K562 (cell line): ENCODE results near the gene TECPR2. TPM values are rescaled to one million over a fixed set of nuclear protein-coding genes. Genes with fewer than 3 reads are reported as not detected.

ENCODE experiments used
- ASH1L ChIP-seq: fragments of 450-650 bp; IDR thresholded peaks from 2 replicates; pipeline ENCODE4 v1.6.1; 2018; ENCODE audit warnings: borderline replicate concordance, mild to moderate bottlenecking, low read depth; ENCODE audit not compliant: partially characterized antibody
- CEBPG ChIP-seq, 3 experiments: fragments of 200-800 bp in 1 of 3; sonication (Bioruptor generic) in 1 of 3; sonication (generic) in 1 of 3; formaldehyde crosslinking in 1 of 3; IDR thresholded peaks in 2 of 3; conservative IDR thresholded peaks in 1 of 3; 2 replicates each; pipeline versions ENCODE4 v1.6.1 to v1.8.0; 2016 to 2022; ENCODE audit warnings: missing compliant biosample characterization in 2 of 3, missing genetic modification characterization in 2 of 3, mild to moderate bottlenecking in 1 of 3, missing genetic modification reagents in 1 of 3
- COPS2 ChIP-seq: fragments of 450-650 bp; conservative IDR thresholded peaks from 2 replicates; pipeline ENCODE4 v1.6.1; 2016; ENCODE audit warnings: mild to moderate bottlenecking, moderate library complexity
- HNRNPLL ChIP-seq: fragments of 200-400 bp; formaldehyde crosslinking; IDR thresholded peaks from 2 replicates; pipeline ENCODE4 v1.6.1; 2017; ENCODE audit warnings: low read length, low read depth, mild to moderate bottlenecking; ENCODE audit not compliant: poor library complexity, severe bottlenecking
- MTA2 ChIP-seq: fragments of 450-650 bp; IDR thresholded peaks from 2 replicates; pipeline ENCODE4 v1.6.1; 2016; ENCODE audit warnings: low read depth
- NFIC ChIP-seq: fragments of 450-650 bp; IDR thresholded peaks from 2 replicates; pipeline ENCODE4 v1.6.1; 2017; ENCODE audit warnings: mild to moderate bottlenecking, inconsistent platforms
- NFRKB ChIP-seq: fragments of 450-650 bp; IDR thresholded peaks from 2 replicates; pipeline ENCODE4 v1.6.1; 2016; ENCODE audit warnings: low read depth
- PHB2 ChIP-seq: fragments of 450-650 bp; IDR thresholded peaks from 2 replicates; pipeline ENCODE4 v1.6.1; 2017; ENCODE audit warnings: low read depth
- TAF9B ChIP-seq: fragments of 450-650 bp; IDR thresholded peaks from 2 replicates; pipeline ENCODE4 v1.6.1; 2018; ENCODE audit warnings: mild to moderate bottlenecking; ENCODE audit not compliant: partially characterized antibody
- THRAP3 ChIP-seq: fragments of 450-650 bp; IDR thresholded peaks from 2 replicates; pipeline ENCODE4 v1.6.1; 2016; ENCODE audit warnings: mild to moderate bottlenecking, inconsistent platforms, borderline replicate concordance
- ZSCAN29 ChIP-seq: fragments of 450-650 bp; IDR thresholded peaks from 2 replicates; pipeline ENCODE4 v1.6.1; 2017
- ZZZ3 ChIP-seq: fragments of 450-650 bp; IDR thresholded peaks from 2 replicates; pipeline ENCODE4 v1.6.1; 2016; ENCODE audit warnings: antibody characterized with exemption, mild to moderate bottlenecking, moderate library complexity
- polyA plus RNA-seq, 8 experiments: library from polyadenylated mRNA; depleted of rRNA in 4 of 8; stranded (reverse) in 5 of 8; unstranded in 3 of 8; fragments of >200 nt; fragmentation: Nextera tagmentation in 2 of 8; fragmentation: Illumina TruSeq in 1 of 8; extraction: Ambion mirVana in 2 of 8; extraction: Trizol in 1 of 8; gene quantifications; 2 replicates each; pipeline versions ENCODE4 v1.2.1 to v1.2.3, GENCODE V29; 2011 to 2014; ENCODE audit warnings: inconsistent platforms in 1 of 8, missing spikeins in 1 of 8
- total RNA-seq, 7 experiments: library from RNA; depleted of rRNA in 6 of 7; stranded (reverse); fragments of >200 nt in 6 of 7; fragmentation: Illumina TruSeq in 2 of 7; extraction: Trizol in 2 of 7; gene quantifications; 2 replicates each; pipeline versions ENCODE4 v1.2.1 to v1.2.3, GENCODE V29; 2011 to 2021; ENCODE audit warnings: low replicate concordance in 1 of 7
- TF ChIP-seq, protein P1 (sequence below): fragments of 450-650 bp; IDR thresholded peaks from 2 replicates; pipeline ENCODE4 v1.6.1; 2016; ENCODE audit warnings: mild to moderate bottlenecking
- TF ChIP-seq, protein P2 (sequence below): fragments of 450-650 bp; IDR thresholded peaks from 2 replicates; pipeline ENCODE4 v1.6.1; 2017; ENCODE audit warnings: antibody characterized with exemption
- TF ChIP-seq, protein P3 (sequence below), 2 experiments: fragments of 450-650 bp; IDR thresholded peaks; 2 replicates each; pipeline ENCODE4 v1.6.1; 2018; ENCODE audit warnings: mild to moderate bottlenecking in 2 of 2, low read depth in 1 of 2; ENCODE audit not compliant: partially characterized antibody in 2 of 2
- TF ChIP-seq, protein P4 (sequence below): fragments of 450-650 bp; conservative IDR thresholded peaks from 2 replicates; pipeline ENCODE4 v1.6.1; 2016; ENCODE audit warnings: missing genetic modification characterization, low read depth, mild to moderate bottlenecking, control low read depth, missing compliant biosample characterization

TECPR2 gene
- total and polyA plus RNA-seq, 9 of the 15 experiments (the other 6 are each of a cell fraction or from before 2014, with no cell fraction given) = 0.04 to 3.0 (median 0.83) TPM

DNA sequence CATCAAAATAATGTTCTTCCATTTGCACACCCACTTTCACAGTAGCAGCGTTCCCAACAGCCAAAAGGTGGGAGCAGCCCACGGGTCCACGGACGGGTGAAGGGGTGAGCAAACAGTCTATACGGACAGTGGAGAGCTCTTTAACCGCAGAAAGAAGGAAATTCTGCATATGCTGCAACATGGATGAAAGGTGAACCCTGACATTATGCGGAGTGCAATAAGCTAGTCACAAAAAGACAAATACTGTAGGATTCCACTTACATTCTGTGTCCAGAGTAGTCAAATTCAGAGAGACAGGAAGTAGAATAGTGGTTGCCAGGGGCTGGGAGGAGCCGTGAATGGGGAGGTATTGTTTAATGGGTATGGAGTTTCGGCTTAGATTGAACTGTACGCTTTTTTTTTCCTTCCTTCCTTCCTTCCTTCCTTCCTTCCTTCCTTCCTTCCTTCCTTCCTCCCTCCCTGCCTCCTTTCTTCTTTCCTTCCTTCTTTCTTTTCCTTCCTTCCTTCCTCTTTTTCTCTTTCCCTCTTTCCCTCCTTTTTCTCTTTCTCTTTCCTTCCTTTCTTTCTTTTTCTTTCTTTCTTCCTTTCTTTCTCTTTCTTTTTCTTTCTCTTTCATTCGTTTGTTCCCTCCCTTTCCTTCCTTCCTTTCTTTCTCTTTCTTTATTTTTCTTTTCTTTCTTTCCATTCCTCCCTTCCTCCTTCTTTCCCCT, 162.6 kb downstream of the TECPR2 start (continued):
- TF ChIP-seq, protein P1, sequence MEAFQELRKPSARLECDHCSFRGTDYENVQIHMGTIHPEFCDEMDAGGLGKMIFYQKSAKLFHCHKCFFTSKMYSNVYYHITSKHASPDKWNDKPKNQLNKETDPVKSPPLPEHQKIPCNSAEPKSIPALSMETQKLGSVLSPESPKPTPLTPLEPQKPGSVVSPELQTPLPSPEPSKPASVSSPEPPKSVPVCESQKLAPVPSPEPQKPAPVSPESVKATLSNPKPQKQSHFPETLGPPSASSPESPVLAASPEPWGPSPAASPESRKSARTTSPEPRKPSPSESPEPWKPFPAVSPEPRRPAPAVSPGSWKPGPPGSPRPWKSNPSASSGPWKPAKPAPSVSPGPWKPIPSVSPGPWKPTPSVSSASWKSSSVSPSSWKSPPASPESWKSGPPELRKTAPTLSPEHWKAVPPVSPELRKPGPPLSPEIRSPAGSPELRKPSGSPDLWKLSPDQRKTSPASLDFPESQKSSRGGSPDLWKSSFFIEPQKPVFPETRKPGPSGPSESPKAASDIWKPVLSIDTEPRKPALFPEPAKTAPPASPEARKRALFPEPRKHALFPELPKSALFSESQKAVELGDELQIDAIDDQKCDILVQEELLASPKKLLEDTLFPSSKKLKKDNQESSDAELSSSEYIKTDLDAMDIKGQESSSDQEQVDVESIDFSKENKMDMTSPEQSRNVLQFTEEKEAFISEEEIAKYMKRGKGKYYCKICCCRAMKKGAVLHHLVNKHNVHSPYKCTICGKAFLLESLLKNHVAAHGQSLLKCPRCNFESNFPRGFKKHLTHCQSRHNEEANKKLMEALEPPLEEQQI = peak; percentile 65; the same call in 1 of the 2 replicates
- TF ChIP-seq, protein P2, sequence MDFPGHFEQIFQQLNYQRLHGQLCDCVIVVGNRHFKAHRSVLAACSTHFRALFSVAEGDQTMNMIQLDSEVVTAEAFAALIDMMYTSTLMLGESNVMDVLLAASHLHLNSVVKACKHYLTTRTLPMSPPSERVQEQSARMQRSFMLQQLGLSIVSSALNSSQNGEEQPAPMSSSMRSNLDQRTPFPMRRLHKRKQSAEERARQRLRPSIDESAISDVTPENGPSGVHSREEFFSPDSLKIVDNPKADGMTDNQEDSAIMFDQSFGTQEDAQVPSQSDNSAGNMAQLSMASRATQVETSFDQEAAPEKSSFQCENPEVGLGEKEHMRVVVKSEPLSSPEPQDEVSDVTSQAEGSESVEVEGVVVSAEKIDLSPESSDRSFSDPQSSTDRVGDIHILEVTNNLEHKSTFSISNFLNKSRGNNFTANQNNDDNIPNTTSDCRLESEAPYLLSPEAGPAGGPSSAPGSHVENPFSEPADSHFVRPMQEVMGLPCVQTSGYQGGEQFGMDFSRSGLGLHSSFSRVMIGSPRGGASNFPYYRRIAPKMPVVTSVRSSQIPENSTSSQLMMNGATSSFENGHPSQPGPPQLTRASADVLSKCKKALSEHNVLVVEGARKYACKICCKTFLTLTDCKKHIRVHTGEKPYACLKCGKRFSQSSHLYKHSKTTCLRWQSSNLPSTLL = peak; percentile 56
- TF ChIP-seq ZZZ3 (0 out of 2 replicates have a peak, but pooled peaks have one; percentile 52), ZSCAN29 (peak; percentile 97), HNRNPLL (no peak), ASH1L (peak; percentile 56), CEBPG (CRISPR knock-in tag; IDR thresholded peaks at IDR 0.05) (peak; percentile 38; the same call in 1 of the 2 replicates), CEBPG (tag; conservative IDR thresholded peaks at IDR 0.05 in 1 of 2, IDR thresholded peaks at IDR 0.05 in 1 of 2) (no peak), THRAP3 (peak; percentile 83; the same call in 1 of the 2 replicates), PHB2 (0 out of 2 replicates have a peak, but pooled peaks have one; percentile 48), NFIC (peak; percentile 17; the same call in 1 of the 2 replicates), MTA2 (peak; percentile 57), TAF9B (peak; percentile 44), NFRKB (peak; percentile 87; the same call in 1 of the 2 replicates), COPS2 (no peak)
- TF ChIP-seq, protein P3, sequence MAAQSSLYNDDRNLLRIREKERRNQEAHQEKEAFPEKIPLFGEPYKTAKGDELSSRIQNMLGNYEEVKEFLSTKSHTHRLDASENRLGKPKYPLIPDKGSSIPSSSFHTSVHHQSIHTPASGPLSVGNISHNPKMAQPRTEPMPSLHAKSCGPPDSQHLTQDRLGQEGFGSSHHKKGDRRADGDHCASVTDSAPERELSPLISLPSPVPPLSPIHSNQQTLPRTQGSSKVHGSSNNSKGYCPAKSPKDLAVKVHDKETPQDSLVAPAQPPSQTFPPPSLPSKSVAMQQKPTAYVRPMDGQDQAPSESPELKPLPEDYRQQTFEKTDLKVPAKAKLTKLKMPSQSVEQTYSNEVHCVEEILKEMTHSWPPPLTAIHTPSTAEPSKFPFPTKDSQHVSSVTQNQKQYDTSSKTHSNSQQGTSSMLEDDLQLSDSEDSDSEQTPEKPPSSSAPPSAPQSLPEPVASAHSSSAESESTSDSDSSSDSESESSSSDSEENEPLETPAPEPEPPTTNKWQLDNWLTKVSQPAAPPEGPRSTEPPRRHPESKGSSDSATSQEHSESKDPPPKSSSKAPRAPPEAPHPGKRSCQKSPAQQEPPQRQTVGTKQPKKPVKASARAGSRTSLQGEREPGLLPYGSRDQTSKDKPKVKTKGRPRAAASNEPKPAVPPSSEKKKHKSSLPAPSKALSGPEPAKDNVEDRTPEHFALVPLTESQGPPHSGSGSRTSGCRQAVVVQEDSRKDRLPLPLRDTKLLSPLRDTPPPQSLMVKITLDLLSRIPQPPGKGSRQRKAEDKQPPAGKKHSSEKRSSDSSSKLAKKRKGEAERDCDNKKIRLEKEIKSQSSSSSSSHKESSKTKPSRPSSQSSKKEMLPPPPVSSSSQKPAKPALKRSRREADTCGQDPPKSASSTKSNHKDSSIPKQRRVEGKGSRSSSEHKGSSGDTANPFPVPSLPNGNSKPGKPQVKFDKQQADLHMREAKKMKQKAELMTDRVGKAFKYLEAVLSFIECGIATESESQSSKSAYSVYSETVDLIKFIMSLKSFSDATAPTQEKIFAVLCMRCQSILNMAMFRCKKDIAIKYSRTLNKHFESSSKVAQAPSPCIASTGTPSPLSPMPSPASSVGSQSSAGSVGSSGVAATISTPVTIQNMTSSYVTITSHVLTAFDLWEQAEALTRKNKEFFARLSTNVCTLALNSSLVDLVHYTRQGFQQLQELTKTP (IDR thresholded peaks at IDR 0.05; ENCODE audit: low read depth in 1 of 2, partially characterized antibody in 2 of 2) = peak; percentile 24 to 72
- TF ChIP-seq, protein P4, sequence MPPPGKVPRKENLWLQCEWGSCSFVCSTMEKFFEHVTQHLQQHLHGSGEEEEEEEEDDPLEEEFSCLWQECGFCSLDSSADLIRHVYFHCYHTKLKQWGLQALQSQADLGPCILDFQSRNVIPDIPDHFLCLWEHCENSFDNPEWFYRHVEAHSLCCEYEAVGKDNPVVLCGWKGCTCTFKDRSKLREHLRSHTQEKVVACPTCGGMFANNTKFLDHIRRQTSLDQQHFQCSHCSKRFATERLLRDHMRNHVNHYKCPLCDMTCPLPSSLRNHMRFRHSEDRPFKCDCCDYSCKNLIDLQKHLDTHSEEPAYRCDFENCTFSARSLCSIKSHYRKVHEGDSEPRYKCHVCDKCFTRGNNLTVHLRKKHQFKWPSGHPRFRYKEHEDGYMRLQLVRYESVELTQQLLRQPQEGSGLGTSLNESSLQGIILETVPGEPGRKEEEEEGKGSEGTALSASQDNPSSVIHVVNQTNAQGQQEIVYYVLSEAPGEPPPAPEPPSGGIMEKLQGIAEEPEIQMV (tag) = peak; percentile 79
